SK-N-MC (cell line): ENCODE results near the gene S100A12.

ENCODE experiments used
- FOXP2 ChIP-seq: optimal IDR thresholded peaks from 2 replicates; pipeline ENCODE3; 2011; ENCODE audit warnings: mild to moderate bottlenecking, moderate library complexity; ENCODE audit not compliant: insufficient read depth; ENCODE audit errors: extremely low read length, control extremely low read depth
- POLR2AphosphoS5 ChIP-seq: IDR thresholded peaks from 2 replicates; pipeline ENCODE4 v1.6.1; 2012; ENCODE audit warnings: mild to moderate bottlenecking, low read depth, low read length, borderline replicate concordance

DNA sequence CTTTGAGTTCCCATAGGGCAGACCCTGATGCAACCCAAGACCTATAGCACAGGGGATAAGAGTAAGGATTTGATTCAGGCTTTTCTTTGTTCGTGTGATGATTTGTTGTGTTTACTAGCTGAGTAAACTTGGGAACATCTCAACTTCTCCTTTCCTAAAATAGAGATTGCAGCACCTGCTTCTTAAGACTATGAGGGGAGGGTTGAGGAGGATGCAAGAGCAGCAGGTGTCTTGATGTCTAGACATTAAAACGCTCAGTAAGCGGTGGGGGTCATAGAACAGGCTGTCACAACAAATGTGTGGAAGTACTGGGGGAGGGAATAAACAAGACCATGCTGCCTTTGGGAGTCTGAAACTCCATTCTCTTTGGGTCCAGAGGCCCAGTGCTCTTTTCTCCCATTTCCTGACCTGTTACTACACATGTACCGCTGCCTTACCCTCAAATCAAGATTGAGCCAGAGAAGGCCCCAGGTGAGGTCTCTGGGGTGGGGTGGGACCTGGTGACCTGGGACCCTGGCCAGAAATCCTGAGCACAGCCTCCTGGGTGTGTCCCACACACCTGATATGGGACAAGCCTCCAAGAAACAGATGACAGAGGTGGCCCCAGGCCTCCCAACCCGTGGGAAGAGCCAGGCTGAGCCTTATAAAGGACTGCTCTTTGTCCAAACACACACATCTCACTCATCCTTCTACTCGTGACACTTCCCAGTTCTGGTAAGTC lies 40.6 kb upstream of the S100A12 start, which contains the start of gene S100A7A:
- TF ChIP-seq FOXP2 (no peak), POLR2AphosphoS5 (no peak)
